Erythroblast (primary cell): Measurements from ENCODE around the gene TNRC6A.

Experiments used
- GATA1 ChIP-seq: IDR thresholded peaks from 2 replicates; pipeline ENCODE4 v1.6.1; 2011; ENCODE audit warnings: low read depth, mild to moderate bottlenecking, control low read depth, low read length, moderate library complexity
- POLR2A ChIP-seq: IDR thresholded peaks from 2 replicates; pipeline ENCODE4 v1.6.1; 2011; ENCODE audit warnings: mild to moderate bottlenecking, low read length

GRCh38 chr16:24713379-24713778, 16.1 kb upstream of the TNRC6A start:
- no peak for TF ChIP-seq POLR2A
- TF ChIP-seq GATA1 = no peak
